NOMO-1 treated with dmso at 0.1 percent for 144 hours (cell line): ENCODE results near the gene PXMP4.

Experiments used
- DNase-seq: peaks from one replicate; lab custom pipeline; 2025; ENCODE audit not compliant: unreplicated experiment; lab: John Stamatoyannopoulos, UW

Gene PXMP4

DNA sequence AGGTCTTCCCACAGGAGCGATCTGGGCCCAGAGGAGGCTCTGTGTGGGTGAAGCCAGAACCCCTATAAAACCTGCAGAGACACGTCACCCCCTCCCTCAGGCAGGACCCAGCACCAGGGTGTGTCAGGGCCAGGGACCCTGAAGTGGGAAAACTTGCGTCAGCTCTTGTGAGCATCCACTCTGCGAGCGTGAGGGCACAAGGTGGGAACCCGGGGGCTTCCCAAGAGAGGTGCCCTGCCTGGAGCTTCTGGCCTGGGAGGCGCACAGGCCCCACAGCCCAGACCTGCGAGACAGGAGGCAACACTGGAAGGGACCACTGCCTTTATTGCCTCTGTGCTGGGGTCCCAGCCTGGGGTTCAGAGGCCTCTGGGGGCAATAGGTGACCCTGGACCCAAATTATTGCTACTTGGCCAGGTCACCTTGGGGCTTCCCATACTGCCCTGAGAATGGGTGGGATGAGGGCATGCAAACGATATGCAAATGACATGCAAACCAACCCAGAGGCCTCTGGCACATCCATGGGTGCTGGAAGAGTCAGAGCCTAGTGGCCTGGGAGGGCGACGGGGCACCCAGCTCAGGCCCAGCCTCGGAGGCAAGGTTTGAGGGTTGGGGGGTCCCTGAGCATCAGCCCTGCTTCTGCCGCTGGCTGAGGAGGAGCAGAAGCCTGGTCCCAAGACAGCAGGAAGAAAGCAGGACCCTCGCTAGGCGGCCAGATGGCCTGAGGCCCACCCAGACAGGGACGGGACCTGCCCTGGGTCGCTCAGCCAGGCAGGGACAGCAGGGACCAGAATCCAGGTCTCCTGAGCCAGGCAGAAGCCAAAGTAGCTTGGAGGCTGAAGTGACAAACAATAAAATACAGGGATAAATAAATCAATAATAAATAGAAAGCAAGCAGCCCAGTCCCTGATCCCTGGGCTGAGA lies 63.1 kb downstream of the PXMP4 start:
- DNase-seq: no peak

DNA sequence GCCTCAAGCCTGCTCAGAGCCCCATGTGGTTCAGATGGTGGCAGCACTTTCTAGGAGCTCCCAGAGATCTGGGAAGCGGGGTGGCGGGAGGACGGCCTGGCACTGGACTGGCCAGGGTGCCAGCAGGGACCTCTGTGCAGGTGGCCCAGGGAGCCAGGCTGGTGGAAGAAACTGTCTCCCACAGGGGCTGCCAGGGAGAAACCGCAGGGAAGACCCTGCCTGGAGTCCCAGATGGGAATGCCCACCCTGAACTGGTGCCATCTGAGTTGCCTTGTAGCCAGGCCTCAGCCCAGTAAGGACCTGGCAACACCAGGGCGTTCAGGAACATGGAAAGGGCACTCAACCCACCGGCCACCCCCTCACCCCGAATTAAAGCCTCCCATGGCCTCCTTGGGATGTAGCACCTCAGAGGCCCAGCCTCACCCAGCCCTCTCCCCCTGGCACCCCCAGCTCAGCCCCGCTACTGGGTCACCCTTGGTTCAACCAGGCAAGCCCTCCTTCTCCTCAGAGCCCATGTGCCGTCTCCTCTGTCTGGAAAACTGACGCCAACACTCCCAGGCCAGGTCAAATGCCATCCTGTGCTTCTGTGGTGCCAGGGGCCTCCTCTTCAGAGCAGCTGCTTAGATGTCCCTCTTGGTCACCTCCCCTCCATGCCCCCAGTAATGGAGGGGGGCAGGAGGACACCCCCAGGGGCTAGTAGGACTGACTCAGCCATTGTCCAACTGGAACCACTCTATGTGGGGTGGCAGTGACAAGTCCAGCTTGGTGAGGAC lies 63.9 kb downstream of the PXMP4 start:
- no peak for DNase-seq

DNA sequence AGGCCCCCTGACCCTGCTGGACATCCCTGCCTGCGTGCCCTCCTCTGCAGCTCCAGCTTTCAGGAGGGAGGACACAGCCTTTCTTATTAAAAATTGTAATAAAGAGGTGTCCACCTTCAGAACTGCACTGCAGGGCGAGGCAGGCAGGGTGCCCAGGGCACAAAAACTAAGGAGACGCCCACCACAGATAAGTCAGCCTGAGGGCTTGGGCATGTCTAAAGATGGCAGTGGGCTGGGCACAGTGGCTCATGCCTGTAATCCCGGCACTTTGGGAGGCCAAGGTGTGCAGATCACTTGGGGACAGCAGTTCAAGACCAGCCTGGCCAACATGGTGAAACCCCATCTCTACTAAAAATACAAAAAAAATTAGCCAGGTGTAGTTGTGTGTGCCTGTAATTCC lies 64.9 kb downstream of the PXMP4 start:
- no peak for DNase-seq

DNA sequence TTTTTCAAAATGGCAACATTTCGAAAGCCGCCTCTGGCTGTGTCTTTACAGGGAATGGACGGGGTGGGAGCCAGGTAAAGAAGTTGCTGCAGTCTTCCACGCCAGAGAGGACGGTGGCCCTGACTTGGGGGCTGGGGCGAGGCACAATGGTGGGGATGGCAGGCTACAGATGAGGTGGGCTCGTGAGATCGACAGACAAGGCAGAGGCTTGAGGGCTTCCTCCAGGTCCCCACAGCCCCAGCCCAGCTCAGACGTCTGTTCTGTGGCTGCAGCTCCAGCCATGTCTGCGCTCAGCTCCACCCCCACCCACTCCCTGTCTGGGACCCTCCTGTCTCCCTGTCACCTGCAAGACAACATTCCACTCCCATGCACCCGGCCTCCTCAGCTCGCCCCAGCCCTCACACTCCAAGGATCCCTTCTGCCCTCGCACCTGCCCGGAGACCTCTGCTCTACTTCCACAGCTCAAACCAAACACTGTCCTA lies 65.4 kb downstream of the PXMP4 start:
- no peak for DNase-seq

DNA sequence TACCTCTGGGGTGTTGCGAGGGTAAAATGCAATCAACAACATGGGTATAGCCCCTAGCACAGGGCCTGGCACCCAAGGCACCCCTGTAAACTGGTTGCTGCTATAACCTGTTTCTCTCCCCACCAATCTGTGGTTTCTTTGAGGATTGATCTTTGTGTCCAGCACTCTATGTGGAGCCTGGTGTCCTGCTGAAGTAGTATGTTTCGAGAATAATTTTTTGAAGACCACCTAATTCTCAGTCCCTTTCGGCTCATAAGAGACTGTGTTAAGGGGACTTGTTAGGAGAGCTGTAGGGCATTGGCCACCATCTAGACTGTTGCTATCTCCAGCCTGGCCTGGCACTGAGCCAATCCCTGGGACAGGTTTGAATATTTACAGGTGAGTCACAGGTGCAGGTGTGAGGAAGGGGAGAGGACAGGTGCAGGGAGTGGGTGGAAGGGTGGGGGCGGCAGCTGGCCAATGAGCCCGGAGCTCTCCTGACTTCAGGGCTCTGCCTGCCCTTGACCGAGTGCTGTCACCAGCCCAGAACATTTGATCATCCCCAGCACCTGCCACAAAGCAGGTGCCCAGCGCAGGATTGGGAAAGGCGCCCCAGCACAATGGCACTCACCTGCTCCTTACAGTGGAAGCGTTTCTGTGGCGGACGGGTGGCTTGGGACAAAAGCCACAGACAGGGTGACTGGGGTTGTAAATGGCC lies 66.1 kb downstream of the PXMP4 start:
- DNase-seq: no peak

DNA sequence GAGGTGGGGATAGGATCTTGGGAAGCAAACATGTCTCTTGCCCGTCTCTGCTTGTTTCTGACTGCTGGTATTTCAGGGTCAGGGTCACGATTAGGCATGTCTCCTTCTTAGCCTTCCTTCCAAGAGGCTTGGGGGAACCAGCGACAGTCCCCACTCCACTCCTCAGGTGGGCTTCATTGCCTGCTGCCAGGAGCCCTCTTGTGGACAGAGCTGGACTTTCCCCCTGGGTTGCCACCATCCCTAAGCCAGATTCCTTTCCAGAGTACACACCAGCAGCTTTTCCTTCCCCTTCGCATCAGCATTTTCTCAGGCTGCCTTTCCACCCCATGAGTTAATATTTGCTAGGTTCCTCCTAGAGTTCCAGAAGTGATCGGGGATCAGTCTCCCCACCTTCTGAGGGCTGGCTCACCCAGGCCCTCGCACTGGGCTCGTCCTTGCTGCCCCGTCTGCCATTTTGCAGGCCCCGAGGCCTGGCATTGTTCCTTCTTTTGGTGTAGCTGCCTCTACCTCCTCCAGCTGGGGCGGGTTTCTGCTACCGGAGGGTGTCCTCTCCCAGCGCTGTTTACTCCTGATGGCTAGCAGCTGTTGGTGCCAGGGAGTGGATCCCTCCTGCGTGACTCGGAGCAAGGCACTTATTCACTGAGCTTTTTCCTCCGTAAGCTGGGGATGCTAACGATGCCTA lies 66.8 kb downstream of the PXMP4 start:
- DNase-seq: peak; percentile 22
